ENCODE data around the gene SH3BP4. TPM values are rescaled to one million over a fixed set of nuclear protein-coding genes. Genes with fewer than 3 reads are reported as not detected.

Gene SH3BP4
- total RNA-seq, 1 donor from 2014 or later, result 58.6 TPM

- Mint-ChIP-seq H3K9me3 (ENCODE audit: unreplicated experiment) (no peaks in the 10 kb centered on the region), H3K27me3 (ENCODE audit: unreplicated experiment) (no peaks in the 10 kb centered on the region), H3K4me1 (ENCODE audit: unreplicated experiment) (peaks cover 50% of the 10 kb centered on the region), H3K27ac (ENCODE audit: unreplicated experiment) (no peak overlapping the region), H3K4me3 (ENCODE audit: unreplicated experiment) (no peak overlapping the region), H3K36me3 (ENCODE audit: low read depth, unreplicated experiment) (peaks cover 13% of the 10 kb centered on the region)
- no peak for TF ChIP-seq CTCF (IDR thresholded peaks at IDR 0.05; ENCODE audit: unreplicated experiment)
- no peak for DNase-seq (ENCODE audit: low spot score)
Measured at GRCh38 chr2:234964631-234965461, 13.0 kb downstream of the SH3BP4 start.

- no peaks in the 10 kb centered on the region for H3K9me3 Mint-ChIP-seq (ENCODE audit: unreplicated experiment)
- DNase-seq (ENCODE audit: low spot score), result no peak
- H3K36me3 Mint-ChIP-seq (ENCODE audit: low read depth, unreplicated experiment), result peaks cover 18% of the 10 kb centered on the region
- no peaks in the 10 kb centered on the region for H3K27me3 Mint-ChIP-seq (ENCODE audit: unreplicated experiment)
- peaks cover 38% of the 10 kb centered on the region for H3K4me1 Mint-ChIP-seq (ENCODE audit: unreplicated experiment)
- H3K27ac Mint-ChIP-seq (ENCODE audit: unreplicated experiment), result no peak overlapping the region
- no peak for TF ChIP-seq CTCF (IDR thresholded peaks at IDR 0.05; ENCODE audit: unreplicated experiment)
- H3K4me3 Mint-ChIP-seq (ENCODE audit: unreplicated experiment), result no peak overlapping the region
Measured at GRCh38 chr2:234966340-234966739, 14.5 kb downstream of the SH3BP4 start.

- DNase-seq (ENCODE audit: low spot score), result no peak
- no peaks in the 10 kb centered on the region for H3K27me3 Mint-ChIP-seq (ENCODE audit: unreplicated experiment)
- no peak overlapping the region for H3K4me3 Mint-ChIP-seq (ENCODE audit: unreplicated experiment)
- peaks cover 36% of the 10 kb centered on the region for H3K4me1 Mint-ChIP-seq (ENCODE audit: unreplicated experiment)
- H3K36me3 Mint-ChIP-seq (ENCODE audit: low read depth, unreplicated experiment), result peaks cover 18% of the 10 kb centered on the region
- no peak for TF ChIP-seq CTCF (IDR thresholded peaks at IDR 0.05; ENCODE audit: unreplicated experiment)
- H3K9me3 Mint-ChIP-seq (ENCODE audit: unreplicated experiment), result no peaks in the 10 kb centered on the region
- no peak overlapping the region for H3K27ac Mint-ChIP-seq (ENCODE audit: unreplicated experiment)
Measured at GRCh38 chr2:234967201-234967869, 15.5 kb downstream of the SH3BP4 start.

- peaks cover 37% of the 10 kb centered on the region for H3K4me1 Mint-ChIP-seq (ENCODE audit: unreplicated experiment)
- peaks cover 18% of the 10 kb centered on the region for H3K36me3 Mint-ChIP-seq (ENCODE audit: low read depth, unreplicated experiment)
- H3K4me3 Mint-ChIP-seq (ENCODE audit: unreplicated experiment), result no peak overlapping the region
- no peak for DNase-seq (ENCODE audit: low spot score)
- H3K27ac Mint-ChIP-seq (ENCODE audit: unreplicated experiment), result no peak overlapping the region
- TF ChIP-seq CTCF (IDR thresholded peaks at IDR 0.05; ENCODE audit: unreplicated experiment), result no peak
- H3K27me3 Mint-ChIP-seq (ENCODE audit: unreplicated experiment), result no peaks in the 10 kb centered on the region
- no peaks in the 10 kb centered on the region for H3K9me3 Mint-ChIP-seq (ENCODE audit: unreplicated experiment)
Measured at GRCh38 chr2:234967870-234968208, 16.0 kb downstream of the SH3BP4 start.
